HEK293 (cell line): ENCODE data around the gene IFT52.

Source experiments
- SCRT1 ChIP-seq: fragments of 450-650 bp; formaldehyde crosslinking; IDR thresholded peaks from 2 replicates; pipeline ENCODE4 v1.5.1; 2016; ENCODE audit warnings: missing biosample characterization, missing genetic modification characterization, borderline replicate concordance
- SP2 ChIP-seq: fragments of 450-650 bp; formaldehyde crosslinking; IDR thresholded peaks from 2 replicates; pipeline ENCODE4 v1.5.1; 2016; ENCODE audit warnings: missing biosample characterization, missing genetic modification characterization
- YY1 ChIP-seq: fragments of 450-650 bp; formaldehyde crosslinking; IDR thresholded peaks from 2 replicates; pipeline ENCODE4 v1.5.1; 2018; ENCODE audit warnings: missing biosample characterization, missing genetic modification characterization
- ZNF112 ChIP-seq: fragments of 450-650 bp; formaldehyde crosslinking; IDR thresholded peaks from 2 replicates; pipeline ENCODE4 v1.5.0; 2017; ENCODE audit warnings: missing biosample characterization, missing genetic modification characterization
- ZNF214 ChIP-seq: fragments of 450-650 bp; formaldehyde crosslinking; IDR thresholded peaks from 2 replicates; pipeline ENCODE4 v1.5.1; 2017; ENCODE audit warnings: missing biosample characterization, mild to moderate bottlenecking, missing genetic modification characterization, borderline replicate concordance
- ZNF37A ChIP-seq: fragments of 450-650 bp; IDR thresholded peaks from 2 replicates; pipeline ENCODE4 v1.5.1; 2018; ENCODE audit warnings: missing biosample characterization, missing genetic modification characterization
- ZNF521 ChIP-seq: fragments of 450-650 bp; formaldehyde crosslinking; IDR thresholded peaks from 2 replicates; pipeline ENCODE4 v1.5.1; 2017; ENCODE audit warnings: missing biosample characterization, mild to moderate bottlenecking, missing genetic modification characterization
- TF ChIP-seq, protein P1 (sequence below): fragments of 450-650 bp; formaldehyde crosslinking; IDR thresholded peaks from 2 replicates; pipeline ENCODE4 v1.5.1; 2016; ENCODE audit warnings: missing biosample characterization, missing genetic modification characterization
- TF ChIP-seq, protein P2 (sequence below): fragments of 450-650 bp; formaldehyde crosslinking; IDR thresholded peaks from 2 replicates; pipeline ENCODE4 v1.5.1; 2016; ENCODE audit warnings: missing biosample characterization, missing genetic modification characterization, low read depth
- TF ChIP-seq, protein P3 (sequence below): fragments of 450-650 bp; IDR thresholded peaks from 2 replicates; pipeline ENCODE4 v1.5.1; 2018; ENCODE audit warnings: missing biosample characterization, mild to moderate bottlenecking, missing genetic modification characterization
- TF ChIP-seq, protein P4 (sequence below): fragments of 450-650 bp; formaldehyde crosslinking; IDR thresholded peaks from 2 replicates; pipeline ENCODE4 v1.5.1; 2016; ENCODE audit warnings: missing biosample characterization, missing genetic modification characterization, borderline replicate concordance

DNA sequence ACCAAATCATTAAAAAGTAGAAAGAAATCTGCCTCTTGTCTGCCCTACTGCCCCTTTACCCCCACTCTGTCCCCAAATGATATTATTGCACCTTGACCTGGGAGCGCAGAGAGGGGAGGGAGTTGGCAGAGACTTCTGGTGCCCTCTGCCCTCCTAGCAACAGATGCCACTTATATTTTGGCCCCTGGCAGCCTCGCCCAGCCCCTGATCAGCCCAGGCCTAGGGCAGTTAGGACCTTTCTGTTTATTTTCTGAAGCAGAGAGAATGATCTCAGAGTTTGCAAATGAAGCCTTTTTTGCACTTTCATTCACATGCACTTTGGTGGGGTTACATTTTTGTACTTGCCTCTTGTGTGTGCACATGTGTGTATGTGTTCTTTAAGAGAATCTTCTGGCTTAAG lies 40.3 kb upstream of the IFT52 start:
- TF ChIP-seq, protein P1, sequence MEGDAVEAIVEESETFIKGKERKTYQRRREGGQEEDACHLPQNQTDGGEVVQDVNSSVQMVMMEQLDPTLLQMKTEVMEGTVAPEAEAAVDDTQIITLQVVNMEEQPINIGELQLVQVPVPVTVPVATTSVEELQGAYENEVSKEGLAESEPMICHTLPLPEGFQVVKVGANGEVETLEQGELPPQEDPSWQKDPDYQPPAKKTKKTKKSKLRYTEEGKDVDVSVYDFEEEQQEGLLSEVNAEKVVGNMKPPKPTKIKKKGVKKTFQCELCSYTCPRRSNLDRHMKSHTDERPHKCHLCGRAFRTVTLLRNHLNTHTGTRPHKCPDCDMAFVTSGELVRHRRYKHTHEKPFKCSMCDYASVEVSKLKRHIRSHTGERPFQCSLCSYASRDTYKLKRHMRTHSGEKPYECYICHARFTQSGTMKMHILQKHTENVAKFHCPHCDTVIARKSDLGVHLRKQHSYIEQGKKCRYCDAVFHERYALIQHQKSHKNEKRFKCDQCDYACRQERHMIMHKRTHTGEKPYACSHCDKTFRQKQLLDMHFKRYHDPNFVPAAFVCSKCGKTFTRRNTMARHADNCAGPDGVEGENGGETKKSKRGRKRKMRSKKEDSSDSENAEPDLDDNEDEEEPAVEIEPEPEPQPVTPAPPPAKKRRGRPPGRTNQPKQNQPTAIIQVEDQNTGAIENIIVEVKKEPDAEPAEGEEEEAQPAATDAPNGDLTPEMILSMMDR: no peak
- no peak for TF ChIP-seq ZNF214 (tag by site-specific recombination)
- no peak for TF ChIP-seq ZNF521
- TF ChIP-seq SCRT1 (tag by site-specific recombination): no peak
- no peak for TF ChIP-seq YY1
- TF ChIP-seq, protein P2, sequence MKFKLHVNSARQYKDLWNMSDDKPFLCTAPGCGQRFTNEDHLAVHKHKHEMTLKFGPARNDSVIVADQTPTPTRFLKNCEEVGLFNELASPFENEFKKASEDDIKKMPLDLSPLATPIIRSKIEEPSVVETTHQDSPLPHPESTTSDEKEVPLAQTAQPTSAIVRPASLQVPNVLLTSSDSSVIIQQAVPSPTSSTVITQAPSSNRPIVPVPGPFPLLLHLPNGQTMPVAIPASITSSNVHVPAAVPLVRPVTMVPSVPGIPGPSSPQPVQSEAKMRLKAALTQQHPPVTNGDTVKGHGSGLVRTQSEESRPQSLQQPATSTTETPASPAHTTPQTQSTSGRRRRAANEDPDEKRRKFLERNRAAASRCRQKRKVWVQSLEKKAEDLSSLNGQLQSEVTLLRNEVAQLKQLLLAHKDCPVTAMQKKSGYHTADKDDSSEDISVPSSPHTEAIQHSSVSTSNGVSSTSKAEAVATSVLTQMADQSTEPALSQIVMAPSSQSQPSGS (tag by site-specific recombination): no peak
- no peak for TF ChIP-seq SP2 (tag by site-specific recombination)
- TF ChIP-seq ZNF112 (tag by site-specific recombination): no peak
- TF ChIP-seq ZNF37A: no peak
- TF ChIP-seq, protein P3, sequence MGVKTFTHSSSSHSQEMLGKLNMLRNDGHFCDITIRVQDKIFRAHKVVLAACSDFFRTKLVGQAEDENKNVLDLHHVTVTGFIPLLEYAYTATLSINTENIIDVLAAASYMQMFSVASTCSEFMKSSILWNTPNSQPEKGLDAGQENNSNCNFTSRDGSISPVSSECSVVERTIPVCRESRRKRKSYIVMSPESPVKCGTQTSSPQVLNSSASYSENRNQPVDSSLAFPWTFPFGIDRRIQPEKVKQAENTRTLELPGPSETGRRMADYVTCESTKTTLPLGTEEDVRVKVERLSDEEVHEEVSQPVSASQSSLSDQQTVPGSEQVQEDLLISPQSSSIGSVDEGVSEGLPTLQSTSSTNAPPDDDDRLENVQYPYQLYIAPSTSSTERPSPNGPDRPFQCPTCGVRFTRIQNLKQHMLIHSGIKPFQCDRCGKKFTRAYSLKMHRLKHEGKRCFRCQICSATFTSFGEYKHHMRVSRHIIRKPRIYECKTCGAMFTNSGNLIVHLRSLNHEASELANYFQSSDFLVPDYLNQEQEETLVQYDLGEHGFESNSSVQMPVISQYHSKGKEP (tag by site-specific recombination): no peak
- TF ChIP-seq, protein P4, sequence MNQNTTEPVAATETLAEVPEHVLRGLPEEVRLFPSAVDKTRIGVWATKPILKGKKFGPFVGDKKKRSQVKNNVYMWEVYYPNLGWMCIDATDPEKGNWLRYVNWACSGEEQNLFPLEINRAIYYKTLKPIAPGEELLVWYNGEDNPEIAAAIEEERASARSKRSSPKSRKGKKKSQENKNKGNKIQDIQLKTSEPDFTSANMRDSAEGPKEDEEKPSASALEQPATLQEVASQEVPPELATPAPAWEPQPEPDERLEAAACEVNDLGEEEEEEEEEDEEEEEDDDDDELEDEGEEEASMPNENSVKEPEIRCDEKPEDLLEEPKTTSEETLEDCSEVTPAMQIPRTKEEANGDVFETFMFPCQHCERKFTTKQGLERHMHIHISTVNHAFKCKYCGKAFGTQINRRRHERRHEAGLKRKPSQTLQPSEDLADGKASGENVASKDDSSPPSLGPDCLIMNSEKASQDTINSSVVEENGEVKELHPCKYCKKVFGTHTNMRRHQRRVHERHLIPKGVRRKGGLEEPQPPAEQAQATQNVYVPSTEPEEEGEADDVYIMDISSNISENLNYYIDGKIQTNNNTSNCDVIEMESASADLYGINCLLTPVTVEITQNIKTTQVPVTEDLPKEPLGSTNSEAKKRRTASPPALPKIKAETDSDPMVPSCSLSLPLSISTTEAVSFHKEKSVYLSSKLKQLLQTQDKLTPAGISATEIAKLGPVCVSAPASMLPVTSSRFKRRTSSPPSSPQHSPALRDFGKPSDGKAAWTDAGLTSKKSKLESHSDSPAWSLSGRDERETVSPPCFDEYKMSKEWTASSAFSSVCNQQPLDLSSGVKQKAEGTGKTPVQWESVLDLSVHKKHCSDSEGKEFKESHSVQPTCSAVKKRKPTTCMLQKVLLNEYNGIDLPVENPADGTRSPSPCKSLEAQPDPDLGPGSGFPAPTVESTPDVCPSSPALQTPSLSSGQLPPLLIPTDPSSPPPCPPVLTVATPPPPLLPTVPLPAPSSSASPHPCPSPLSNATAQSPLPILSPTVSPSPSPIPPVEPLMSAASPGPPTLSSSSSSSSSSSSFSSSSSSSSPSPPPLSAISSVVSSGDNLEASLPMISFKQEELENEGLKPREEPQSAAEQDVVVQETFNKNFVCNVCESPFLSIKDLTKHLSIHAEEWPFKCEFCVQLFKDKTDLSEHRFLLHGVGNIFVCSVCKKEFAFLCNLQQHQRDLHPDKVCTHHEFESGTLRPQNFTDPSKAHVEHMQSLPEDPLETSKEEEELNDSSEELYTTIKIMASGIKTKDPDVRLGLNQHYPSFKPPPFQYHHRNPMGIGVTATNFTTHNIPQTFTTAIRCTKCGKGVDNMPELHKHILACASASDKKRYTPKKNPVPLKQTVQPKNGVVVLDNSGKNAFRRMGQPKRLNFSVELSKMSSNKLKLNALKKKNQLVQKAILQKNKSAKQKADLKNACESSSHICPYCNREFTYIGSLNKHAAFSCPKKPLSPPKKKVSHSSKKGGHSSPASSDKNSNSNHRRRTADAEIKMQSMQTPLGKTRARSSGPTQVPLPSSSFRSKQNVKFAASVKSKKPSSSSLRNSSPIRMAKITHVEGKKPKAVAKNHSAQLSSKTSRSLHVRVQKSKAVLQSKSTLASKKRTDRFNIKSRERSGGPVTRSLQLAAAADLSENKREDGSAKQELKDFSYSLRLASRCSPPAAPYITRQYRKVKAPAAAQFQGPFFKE (tag by site-specific recombination): no peak
